ENCODE results near the gene ADAP1.
"Not testable (repeated sequence)": the region's sequence is repeated elsewhere in the genome, so short reads cannot be mapped to it uniquely, and the experiment has no call there.

Gene ADAP1

GRCh38 chr7:974172-974571 lies 19.7 kb upstream of the ADAP1 start:
- FAIRE-seq, result no peak

GRCh38 chr7:973312-973711 lies 18.8 kb upstream of the ADAP1 start:
- FAIRE-seq, result no peak

- no peak for FAIRE-seq
Observed at GRCh38 chr7:972676-973309, 18.3 kb upstream of the ADAP1 start.

- FAIRE-seq, result no peak
Observed at GRCh38 chr7:972110-972509, 17.6 kb upstream of the ADAP1 start.

- FAIRE-seq, result no peak
Observed at GRCh38 chr7:970744-971143, 16.3 kb upstream of the ADAP1 start.

GRCh38 chr7:969403-969802 lies 14.9 kb upstream of the ADAP1 start:
- no peak for FAIRE-seq

- FAIRE-seq, result no peak
Observed at GRCh38 chr7:968205-969105, 14.0 kb upstream of the ADAP1 start.

- FAIRE-seq, result no peak
Observed at GRCh38 chr7:967361-968082, 13.0 kb upstream of the ADAP1 start.

GRCh38 chr7:966291-967069 lies 12.0 kb upstream of the ADAP1 start:
- no peak for FAIRE-seq

- FAIRE-seq, result no peak
Observed at GRCh38 chr7:964401-965231, 10.1 kb upstream of the ADAP1 start.

- FAIRE-seq, result no peak
Observed at GRCh38 chr7:963236-964078, 9.0 kb upstream of the ADAP1 start.

- FAIRE-seq, result no peak
Observed at GRCh38 chr7:962401-963081, 8.1 kb upstream of the ADAP1 start.

GRCh38 chr7:961546-962400 lies 7.3 kb upstream of the ADAP1 start:
- FAIRE-seq, result no peak

- FAIRE-seq, result not testable (repeated sequence)
Observed at GRCh38 chr7:960972-961371, 6.5 kb upstream of the ADAP1 start.

GRCh38 chr7:960269-960871 lies 5.9 kb upstream of the ADAP1 start:
- no peak for FAIRE-seq

- FAIRE-seq, result not testable (repeated sequence)
Observed at GRCh38 chr7:959740-960139, 5.3 kb upstream of the ADAP1 start.

- FAIRE-seq, result no peak
Observed at GRCh38 chr7:959271-959670, 4.8 kb upstream of the ADAP1 start.

- no peak for FAIRE-seq
Observed at GRCh38 chr7:958221-959200, 4.0 kb upstream of the ADAP1 start.
